ENCODE results near the gene SLC25A1.
"Not testable (repeated sequence)": the region's sequence is repeated elsewhere in the genome, so short reads cannot be mapped to it uniquely, and the experiment has no call there.

SLC25A1 gene

DNA sequence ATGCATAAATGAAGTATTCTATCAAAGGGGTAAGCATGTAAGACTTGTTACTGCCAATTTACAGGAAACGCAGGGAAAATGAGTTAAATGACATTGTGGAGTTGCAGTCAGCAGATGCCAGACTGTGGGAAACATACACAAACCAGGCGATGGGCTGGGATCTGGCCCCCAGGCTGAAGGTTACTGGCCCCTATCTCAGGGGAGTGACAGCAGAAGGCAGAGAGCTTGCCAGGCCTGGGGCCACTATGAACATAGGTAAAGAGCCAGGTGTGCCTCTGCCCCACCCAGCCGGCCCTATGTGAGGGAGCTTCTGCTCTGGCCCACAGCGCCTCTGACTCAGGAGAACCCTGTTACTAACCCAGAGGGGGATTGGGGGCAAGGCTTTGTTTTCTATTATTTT is 26.1 kb upstream of the SLC25A1 start:
- DNase-seq: no peak

DNA sequence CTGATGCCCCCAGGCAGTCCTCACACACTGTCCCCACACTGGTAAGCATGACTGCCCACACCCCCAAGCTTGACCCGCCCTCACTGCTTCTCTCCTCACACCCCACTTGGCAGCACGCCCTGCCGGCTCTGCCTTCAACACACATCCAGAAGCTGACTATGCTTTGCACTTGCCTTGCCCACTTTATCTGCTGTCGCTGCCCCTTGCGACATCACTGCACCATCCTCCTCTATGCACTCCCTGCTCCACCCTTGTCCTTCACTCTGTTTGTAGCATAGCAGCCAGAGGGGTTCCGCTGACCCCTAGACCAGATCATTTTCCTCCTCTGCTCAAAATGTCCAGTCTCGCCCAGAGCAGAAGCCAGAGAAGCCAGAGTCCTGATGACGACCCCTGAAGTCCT is 25.3 kb upstream of the SLC25A1 start:
- DNase-seq: no peak

DNA sequence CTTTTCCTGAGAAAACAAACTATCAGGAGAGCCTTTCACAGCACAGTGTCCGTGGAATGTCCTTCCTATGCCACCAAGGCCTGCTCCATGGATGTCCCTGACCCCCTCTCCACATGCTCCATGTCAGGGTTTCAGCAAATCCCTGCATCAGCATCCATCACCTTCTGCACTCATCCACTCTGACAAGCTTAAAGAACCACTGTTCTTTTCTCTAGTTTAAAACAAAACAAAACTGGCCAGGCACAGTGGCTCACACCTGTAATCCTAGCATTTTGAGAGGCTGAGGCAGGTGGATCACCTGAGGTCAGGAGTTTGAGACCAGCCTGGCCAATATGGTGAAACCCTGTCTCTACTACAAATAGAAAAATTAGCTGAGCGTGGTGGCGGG is 24.3 kb upstream of the SLC25A1 start:
- not testable (repeated sequence) for DNase-seq

DNA sequence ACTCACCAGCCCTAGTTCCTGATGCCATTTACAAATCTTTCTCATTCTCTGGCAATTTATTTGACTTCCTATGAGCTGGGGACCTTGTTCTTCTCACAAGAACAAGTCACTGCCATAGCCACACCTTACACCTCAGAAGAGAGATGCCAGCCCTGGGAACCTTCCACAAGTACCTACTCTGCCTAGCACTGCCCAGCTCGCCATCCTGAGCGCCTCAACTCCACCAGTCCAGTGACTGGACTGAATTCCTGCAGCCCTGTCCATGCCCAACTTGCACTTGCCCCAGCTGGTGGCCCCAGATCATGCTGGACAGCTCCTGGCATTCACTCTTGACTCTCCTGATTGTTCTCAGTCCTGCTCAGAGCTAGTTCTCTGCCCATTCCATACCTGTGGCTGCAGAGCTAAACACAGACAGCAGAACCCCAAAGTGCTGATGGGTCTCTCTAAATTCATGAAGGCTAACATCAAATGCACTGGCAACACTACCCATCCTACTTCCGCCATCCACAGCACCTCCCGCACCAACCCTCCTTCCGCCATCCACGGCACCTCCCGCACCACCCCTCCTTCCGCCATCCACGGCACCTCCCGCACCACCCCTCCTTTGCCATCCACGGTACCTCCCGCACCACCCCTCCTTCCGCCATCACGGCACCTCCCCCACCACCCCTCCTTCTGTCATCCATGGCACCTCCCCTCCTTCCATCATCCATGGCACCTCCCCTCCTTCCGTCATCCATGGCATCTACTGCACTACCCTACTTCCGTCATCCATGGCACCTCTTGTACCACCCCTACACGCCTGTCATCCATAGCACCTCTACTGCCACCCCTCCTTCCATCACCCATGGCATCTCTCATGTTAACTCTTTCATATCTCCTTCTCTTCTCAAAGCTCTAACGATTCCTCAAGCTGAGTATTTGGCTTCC is 23.6 kb upstream of the SLC25A1 start:
- no peak for DNase-seq

DNA sequence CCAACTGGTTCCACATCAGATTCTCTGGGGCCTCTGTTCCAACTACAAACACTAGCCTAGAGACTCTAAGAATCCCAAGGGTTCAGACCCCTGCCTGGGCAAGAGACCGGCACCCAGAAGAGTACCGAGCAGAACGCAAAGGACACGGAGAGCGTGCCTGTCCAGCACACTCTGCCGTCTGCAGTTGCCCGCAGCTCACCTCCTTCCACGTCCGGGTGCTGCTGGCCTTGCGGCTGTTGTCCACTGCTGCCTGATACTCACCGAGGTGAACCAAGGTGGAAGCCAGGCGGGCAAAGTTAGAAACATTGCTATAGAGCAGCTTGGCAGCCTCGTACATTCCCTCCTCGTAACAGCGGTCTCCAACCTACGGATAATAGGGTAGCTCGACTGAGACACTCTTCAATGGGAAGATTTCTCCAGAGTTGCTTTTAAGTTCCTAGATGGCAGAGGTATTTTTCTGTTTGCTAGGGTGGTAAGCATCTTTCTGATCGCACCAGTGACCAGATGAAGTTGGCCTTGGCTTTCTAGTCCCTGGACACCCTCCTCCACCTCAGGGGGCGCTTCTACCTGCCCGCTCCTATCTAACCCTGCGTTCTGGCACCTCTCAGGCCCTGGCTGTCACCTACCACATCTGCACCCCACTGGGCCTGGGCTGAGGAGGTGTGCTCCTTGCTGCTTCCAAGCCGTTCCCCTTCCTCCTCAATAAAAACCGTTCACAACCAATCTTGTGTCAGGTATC is 22.8 kb upstream of the SLC25A1 start:
- DNase-seq: no peak

DNA sequence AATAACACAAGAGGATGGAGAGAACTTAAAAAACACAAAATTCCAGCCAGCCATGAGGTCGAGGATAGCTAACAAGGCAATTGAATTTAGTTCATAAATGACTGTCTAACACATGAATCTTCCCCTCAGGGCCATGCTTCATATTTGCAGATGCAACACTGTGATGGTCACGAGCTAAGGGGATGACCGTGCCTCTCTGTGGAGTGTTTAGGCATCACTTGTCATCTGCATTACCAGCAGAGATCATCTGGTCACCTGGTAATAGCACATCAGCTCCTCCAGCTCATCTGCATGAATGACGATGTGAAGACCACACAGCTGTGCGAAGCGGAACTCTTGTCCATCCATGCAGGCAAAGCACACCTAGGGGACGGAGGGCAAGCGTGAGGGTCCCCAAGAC is 20.9 kb upstream of the SLC25A1 start:
- DNase-seq: no peak

DNA sequence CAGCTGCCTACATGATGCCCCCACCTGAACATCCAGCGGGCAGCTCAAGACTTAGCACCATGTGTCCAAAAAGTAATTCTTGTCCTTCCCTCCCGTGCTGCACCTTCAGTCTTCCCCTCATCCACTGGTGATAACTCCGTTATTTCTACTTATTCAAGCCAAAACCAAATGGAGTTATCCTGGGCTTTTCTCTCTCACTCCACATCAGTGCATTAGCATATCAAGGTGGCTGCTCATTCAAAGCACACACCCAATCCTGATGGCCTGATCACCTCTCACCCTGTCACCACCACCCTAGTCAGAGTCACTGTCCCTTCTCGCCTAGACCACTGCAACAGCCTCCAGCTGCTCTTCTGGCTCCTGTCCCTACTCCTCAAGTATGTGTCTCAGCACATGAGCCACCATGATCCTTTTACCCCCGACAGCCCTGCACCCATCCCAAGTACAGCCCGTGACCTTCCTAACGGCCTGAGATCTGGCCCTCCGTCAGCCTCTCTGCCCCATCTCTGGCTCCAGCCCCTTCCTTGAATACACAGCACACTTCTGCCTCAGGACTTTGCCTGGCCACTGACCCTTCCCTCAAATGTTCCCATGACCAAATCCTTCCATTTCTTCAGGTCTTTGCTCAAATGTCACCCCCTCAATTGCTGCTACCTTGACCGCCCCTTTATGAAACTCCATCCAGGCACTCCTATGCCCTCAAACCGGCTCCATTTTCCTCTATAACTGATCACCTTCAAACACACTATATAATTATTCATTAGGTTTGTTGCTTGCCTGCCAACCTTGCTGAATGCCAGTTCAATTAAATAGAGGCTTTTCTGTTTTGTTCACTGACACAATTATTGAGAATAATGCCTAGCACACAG is 19.7 kb upstream of the SLC25A1 start:
- DNase-seq: no peak

DNA sequence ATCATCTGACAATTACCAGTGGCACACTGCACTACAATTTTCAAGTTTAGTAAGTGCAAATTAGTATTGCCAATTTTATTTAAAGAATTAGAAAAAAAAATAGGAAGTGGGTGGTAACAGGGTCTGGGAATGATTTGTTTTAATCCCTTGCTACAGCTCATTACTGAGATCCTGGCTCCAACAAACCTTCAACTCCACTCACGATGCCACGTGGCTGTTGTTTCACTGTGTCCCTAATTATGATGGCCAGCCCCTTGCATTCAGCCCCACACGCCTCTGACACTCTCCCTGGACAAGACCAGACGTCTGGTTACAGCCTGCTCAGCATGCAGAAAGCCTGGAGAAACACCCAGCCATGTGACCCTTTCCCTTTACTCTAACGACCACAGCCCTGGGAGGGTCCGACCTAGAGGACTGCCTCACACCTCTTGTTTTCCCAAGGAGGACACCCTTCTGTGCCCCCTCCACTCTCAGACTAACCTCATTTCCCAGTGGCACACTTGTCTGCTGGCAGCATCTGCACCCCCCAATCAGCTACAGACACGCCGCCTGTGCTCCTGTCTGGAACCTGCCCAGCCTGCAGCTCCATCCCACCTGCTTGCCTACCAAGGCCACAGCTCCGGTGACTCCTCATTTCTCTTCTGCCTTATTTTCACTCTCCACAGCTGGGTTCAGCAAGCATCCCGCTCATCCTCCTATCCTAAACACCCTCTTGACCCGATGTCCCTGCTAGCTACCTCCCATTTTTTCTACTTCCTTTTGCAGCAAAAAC is 18.5 kb upstream of the SLC25A1 start:
- DNase-seq: no peak

DNA sequence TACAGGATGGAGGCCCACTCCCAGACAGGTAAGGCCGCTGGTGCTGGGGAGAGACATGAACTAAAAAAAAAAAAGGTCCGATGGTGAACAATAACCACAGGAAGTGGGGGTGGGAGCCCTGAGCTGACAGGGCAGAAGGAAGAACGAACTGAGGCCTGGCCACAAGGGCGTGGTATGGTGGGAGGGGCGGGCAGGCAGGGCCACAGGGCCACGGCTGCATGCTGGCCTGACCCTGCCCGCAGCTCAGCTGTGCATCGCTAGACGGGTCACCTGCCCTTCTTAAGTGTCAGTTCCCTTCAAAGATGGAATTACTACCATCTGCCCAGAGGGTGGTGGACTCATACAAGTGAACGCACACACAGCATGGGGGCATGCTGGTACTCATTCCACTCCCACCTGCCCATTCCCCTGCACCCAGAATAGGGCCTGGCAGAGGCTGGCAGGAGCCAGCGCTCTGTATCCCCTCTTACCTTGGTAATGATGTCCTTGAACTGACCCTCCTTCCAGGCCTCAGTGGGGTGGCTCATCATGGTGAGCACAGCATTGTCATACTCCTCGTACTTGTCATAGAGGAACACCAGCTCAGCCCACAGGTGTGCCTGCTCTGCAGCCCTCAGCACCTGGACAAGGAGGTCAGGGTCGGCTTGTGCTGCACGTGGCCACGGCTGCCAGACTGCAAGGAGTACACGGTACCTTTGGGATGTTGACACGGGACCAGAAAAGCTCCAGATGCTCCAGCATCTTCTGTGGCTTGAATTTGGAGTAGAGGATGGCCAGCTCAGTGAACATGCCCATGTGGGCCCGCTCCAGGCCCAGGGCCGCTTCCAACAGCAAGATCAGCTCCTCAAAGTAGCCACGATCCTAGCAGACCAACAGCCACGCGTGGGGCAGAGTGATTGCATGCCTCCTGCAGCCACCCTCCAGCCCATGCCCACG is 17.5 kb upstream of the SLC25A1 start:
- no peak for DNase-seq

DNA sequence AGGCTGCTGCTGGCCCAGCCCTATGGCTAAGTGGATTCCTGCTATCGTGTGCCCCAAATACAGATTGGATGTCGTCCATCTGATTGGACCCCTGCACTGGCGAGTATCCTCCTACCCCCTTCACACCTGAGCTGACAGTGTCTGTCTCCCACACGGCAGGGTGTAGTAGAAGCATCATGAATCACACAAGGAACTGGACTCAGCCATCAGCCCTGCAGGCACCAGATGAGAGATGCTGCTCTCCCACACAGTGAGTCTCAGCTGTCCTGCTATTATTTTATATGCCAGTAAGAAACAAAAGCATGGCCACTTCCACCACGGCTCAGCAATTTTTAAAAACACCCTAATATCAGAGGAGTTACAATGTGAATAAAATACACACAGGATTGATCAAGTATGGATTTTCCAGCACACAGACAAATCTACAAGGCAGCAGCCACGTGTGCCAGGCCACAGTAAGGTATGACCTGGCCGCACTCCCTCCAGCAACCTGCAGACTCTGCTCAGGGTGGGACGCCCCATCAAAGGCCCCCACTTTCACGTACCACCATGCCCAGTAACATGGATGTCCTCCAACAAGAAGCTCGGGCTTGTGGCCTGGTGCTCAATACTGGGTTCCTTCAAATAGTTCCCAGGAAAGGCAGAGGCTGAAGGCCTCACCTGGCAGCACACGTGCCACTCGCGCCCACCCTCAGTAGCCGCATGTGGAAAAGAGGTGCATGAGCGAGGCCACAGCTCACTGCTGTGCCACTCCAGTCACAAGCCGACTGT is 16.4 kb upstream of the SLC25A1 start:
- no peak for DNase-seq

DNA sequence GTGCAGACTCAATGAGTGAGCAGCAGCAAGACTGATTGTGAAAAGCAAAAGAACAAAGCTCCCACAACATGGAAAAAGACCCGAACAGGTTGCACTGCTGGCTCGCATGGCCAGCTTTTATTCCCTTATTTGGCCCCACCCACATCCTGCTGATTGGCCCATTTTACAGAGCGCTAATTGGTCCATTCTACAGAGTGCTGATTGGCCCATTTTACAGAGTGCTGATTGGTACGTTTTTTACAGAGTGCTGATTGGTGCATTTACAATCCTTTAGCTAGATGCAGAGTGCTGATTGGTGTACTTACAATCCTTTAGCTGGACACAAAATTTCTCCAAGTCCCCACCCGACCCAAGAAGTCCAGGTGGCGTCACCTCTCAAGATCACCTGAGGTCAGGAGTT is 15.3 kb upstream of the SLC25A1 start:
- DNase-seq: no peak

DNA sequence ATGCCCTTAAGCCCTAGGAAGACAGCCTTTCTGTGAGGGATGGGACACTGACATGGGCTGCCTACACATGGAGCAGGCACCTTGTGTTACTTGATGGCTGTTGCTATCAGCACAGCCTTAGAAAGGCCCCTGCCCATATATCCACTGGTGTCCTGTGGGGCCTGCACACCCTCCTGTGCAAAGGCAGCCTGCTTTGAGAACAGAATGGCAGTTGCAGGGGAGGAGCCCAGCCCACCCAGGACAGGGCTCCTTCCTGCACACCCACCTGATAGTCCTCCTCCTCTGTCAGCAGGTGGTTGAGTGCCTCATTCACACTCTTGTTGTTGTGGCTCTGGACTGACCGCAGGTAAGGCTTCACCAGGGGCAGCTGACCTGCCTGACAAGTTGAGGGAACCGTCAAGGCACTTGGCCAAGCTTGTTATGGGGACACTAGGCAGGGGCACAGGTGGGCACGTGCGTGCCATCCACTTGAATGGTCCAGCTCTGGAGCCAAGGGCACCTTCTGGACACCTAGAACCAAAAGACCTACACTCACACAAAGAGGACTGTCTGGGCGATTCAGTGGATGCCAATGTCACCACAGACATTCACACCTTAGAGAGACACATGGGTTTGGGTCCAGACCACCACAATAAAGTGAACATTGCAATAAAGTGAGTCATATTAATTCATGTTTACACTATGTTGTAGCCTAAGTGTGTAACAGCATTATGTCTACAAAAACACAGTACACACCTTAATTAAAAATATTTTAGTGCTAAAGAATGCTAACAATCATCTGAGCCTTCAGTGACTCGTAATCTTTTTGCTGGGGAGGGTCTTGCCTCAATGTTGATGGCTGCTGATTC is 9.4 kb upstream of the SLC25A1 start:
- DNase-seq: no peak

DNA sequence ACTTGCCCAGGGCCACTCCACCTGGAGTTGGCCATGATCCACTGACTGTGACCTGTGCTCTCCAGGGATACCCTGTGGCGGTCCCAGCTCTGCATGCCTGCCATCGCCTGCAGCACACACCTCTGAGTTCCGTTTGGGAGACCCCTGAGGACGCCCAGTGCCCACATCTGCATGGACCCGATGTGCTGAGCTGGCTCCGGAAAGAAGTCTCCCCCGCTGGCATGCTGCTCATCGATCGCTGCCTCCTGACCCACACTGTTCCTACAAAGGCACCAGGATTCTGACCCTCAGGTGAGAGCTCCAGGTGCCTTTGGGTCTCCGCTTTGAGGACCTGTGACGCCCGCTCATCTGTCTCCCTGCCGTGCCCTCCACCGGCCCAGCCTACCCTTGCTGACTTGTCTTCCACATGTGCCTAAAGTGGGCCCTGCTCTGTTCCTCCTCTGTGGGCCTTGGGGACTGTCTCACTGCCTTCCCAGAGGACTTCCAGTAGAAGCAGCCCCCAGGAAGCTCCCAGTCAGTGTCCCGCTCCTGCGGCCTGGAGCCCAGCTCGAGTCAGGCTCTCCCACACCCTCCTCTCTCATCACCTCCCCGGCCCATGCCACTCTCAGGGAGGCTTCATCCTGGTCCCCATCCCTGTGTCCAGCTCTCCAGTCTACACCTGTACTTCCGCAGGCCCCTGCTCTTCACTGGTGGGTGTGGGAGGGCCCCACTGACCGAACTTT is 5.9 kb upstream of the SLC25A1 start:
- no peak for DNase-seq

DNA sequence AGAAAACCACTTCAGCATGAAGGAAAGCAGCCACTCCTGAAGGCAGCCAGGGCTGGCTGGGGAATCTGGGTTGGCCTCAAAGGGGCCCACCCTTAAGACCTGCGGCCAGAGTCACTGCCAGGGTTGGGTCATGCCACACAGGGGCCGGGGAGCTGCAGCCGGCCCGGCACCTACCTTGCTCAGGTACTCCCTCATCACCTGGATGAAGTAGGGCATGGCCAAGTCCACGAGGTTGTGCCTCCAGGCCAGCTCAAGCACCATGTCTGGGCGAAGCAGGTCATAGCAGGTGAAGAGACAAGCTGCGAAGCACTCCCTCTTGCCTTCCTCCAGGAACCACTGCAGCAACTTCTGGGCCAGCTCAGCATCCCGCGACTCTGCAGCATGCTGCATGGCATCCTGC is 4.7 kb upstream of the SLC25A1 start:
- no peak for DNase-seq

DNA sequence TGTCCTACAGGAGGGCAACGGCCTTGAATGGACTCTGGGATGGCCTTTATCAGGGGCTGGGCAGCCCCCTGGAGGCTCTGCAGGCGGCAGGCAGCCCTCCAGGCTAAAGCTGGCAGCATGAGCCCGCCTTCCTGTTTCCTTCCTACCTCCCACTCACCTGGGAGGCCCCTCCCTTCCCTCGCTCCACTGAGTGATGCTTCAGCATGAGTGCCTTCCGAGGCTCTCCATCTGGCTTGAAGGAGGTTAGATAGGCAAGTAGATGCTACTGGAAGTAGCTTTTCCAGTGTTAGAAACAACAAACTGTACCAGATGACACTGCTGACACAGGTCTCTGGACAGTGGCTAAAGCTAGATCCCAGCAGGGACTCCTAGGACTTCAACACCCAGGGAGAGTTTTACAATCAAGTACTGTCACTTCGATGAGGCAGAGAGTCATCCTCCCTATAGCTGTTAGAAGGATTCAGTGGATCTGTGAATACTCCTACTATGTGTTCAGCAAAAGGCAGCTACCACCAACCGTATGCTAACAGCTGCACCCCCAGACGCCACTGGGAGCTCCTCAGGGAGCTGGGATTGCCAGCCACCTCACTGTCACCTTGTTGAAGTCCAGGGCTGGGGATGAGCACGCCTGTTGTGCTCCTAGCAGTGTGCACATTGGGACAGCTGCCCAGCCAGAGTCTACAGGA is 4.1 kb upstream of the SLC25A1 start:
- no peak for DNase-seq

DNA sequence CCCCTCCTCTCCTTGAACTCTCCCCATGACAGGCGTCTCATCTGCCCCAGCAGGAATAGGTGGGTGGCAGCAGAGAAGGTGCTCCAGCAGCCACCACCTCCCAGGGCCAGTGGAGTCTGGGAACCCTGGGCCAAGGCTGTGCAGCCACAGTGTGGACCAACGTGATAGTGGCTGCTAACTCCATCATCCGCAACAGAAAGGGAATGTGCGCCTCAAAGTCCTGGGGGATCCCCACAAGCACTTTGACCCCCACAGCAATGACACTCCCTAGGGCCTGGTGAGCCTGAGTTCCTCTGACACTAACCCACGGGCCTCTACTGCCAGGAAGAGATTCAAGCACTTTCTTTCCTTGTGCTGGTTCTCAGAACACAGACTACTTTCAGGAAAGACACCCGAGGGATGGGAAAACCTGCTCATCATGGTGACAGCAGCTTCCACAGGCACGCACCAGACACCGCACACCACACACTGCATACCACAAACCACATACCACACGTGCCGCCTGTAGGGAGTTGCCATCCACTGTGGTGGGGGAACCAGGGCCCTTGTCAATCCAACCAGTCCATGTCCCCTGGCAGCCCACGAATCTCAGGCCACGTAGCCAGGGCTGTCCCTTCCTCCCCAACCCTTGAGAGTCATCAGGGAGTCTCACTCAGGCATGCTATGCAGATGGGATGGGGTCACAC is 3.4 kb upstream of the SLC25A1 start:
- DNase-seq: no peak

DNA sequence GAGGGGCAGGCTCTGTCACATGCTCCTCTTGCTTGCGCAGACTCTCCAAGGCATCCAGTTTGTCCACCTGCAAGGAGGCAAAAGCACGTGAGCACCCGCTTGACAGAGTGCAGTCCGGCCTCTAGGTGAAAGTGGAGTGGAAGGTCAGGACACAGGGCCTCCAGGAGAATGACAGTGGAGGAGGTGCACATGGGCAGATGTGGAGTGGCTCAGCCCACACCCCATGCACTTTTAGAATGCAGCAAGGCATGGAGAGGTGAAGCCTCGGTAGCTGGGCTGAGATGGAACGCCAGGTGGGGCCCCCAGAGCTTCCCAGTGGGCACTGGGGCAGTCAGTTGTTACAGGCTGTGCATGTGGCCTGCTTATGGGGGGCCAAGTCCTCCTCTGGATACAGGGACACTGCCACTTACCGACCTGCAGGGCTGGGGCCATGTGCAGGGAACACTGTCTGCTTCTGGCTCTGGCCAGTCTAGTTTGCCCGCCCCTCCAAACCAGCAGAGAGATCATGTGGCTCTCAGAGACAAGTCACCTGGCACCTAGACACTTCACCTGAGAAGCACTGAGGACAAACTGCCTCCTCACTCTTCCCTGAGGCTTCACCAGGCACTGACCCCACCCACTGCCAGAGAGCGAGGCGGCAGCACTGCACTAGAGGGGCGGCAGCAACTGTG is 2.3 kb upstream of the SLC25A1 start:
- no peak for DNase-seq

Data from CD4-positive, alpha-beta T cell treated with Interleukin-17A for 1 hour (primary cell).